ENCODE measurements around the gene MCAT.

The MCAT gene

GRCh38 chr22:43092085-43092484 is 51.1 kb downstream of the MCAT start:
- Histone ChIP-seq H3K9me3 (no peaks in the 10 kb centered on the region), H3K4me3 (no peak overlapping the region), H3K4me1 (peaks cover 4% of the 10 kb centered on the region; the same call in 1 of the 2 replicates), H3K36me3 (replicated peaks) (no peaks in the 10 kb centered on the region), H3K27me3 (ENCODE audit: low read depth) (no peaks in the 10 kb centered on the region)
- in situ Hi-C loops (cut with MboI; ENCODE audit: low sequenced_read_pairs): no loop called here
- DNase-seq (ENCODE audit: low spot score in 2 of 2): no peak

GRCh38 chr22:43090130-43090789 is 52.9 kb downstream of the MCAT start:
- Histone ChIP-seq H3K36me3 (replicated peaks) (no peaks in the 10 kb centered on the region), H3K9me3 (no peaks in the 10 kb centered on the region), H3K4me1 (peaks cover 4% of the 10 kb centered on the region; the same call in 1 of the 2 replicates), H3K27me3 (ENCODE audit: low read depth) (no peaks in the 10 kb centered on the region), H3K4me3 (no peak overlapping the region)
- DNase-seq (ENCODE audit: low spot score in 2 of 2): peak; percentile 70
- in situ Hi-C loops (cut with MboI; ENCODE audit: low sequenced_read_pairs): no loop called here

DNA sequence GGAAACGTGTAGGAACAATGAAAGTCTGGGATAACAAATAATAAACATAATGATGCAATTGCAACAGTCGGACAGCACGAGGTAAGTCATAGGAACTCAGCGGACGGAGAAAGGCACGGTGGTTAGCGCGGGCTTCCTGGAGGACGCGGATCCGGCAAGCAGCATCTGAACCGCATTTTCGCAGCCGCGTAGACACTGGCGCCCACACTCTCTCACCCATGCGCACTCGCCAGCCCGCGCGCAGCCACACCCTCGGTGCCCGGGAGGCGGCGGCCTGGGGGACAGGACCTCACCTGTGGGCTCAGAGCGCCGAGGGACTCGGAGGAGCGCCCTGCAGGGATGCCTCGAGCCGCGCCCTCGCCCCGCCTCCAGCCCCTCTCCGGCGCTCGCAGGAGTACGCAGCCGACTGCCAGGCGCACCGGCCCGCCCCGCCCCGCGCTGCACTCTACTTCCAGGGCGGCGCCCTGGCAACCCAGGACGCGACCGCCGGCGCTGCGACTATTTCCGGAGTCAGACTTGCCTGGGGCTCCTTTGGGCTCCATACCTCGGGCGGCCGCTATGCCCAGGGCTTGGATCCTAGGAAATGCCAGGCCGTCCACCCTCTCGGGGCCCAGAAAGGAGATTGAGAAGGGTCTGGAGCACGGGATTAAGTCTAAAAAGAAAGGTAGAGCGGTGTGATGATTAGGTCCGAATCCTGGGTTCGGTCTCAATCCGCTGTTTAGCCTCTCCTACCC is 54.0 kb downstream of the MCAT start, which contains the start of gene TTLL1:
Gene TTLL1 (minus strand): TSS at position 408 of the 734 bp plus-strand sequence. CDS start 13,805 bp downstream, outside the sequence.
- DNase-seq (ENCODE audit: low spot score in 2 of 2): peak; percentile 86 to 95
- Histone ChIP-seq H3K27me3 (ENCODE audit: low read depth) (no peaks in the 10 kb centered on the region), H3K9me3 (no peaks in the 10 kb centered on the region), H3K4me3 (peak within 1 kb of the TSS; percentile 66), H3K4me1 (peaks cover 4% of the 10 kb centered on the region; the same call in 1 of the 2 replicates), H3K36me3 (replicated peaks) (no peaks in the 10 kb centered on the region)
- in situ Hi-C loops (cut with MboI; ENCODE audit: low sequenced_read_pairs): no loop called here

- Histone ChIP-seq H3K36me3 (replicated peaks) (no peaks in the 10 kb centered on the region), H3K27me3 (ENCODE audit: low read depth) (no peaks in the 10 kb centered on the region), H3K4me3 (peak overlapping the region; percentile 66), H3K4me1 (peaks cover 4% of the 10 kb centered on the region; the same call in 1 of the 2 replicates), H3K9me3 (no peaks in the 10 kb centered on the region)
- in situ Hi-C loops (cut with MboI; ENCODE audit: low sequenced_read_pairs): no loop called here
- DNase-seq (ENCODE audit: low spot score in 2 of 2): no peak
Measured at GRCh38 chr22:43088627-43088983, 54.6 kb downstream of the MCAT start.

DNA sequence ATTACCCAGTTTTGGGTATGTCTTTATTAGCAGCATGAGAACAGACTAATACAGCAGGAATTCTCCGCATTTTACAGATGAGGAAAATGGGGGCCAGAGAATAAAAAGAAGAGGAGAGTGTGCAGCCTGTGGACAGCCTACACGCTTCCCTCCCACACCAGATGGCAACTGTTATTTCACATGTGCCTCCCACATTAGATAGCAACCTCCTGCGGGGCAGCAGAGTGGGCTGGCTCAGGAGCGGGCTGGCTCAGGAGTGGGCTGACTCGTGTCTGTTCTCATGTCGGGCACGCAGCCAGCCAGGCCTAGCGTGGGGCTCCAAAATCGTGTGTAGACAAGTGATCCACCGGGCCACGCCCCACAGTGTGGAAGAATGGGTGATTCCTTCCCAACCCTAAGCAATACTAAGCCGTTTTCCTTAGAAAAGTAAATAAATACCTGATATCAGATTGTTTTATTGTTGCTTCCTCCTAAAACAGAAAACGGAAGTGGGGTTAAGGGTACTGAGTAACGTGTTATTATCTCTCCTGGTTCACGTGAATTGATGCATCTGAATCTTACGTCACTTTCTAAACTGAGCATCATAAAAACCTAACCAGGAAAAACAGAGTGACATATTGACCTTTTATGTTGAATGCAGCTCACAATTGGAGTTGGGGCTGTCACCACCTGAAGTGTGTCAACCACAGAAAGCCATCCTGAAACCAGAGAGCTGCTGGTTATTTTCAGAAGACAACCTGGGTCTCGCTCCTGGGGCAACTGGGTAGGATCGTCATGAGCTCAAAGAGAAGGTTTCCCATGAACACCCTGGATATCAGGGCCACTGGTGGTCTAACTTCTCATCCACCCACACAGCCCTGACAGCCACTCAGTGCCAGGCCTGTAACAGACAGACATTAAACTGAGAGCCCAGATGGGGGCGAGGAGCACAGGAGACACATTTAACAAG is 57.3 kb downstream of the MCAT start:
- Histone ChIP-seq H3K27me3 (ENCODE audit: low read depth) (no peaks in the 10 kb centered on the region), H3K9me3 (no peaks in the 10 kb centered on the region), H3K36me3 (replicated peaks) (no peaks in the 10 kb centered on the region), H3K4me3 (no peak overlapping the region), H3K4me1 (peaks cover 4% of the 10 kb centered on the region; the same call in 1 of the 2 replicates)
- in situ Hi-C loops (cut with MboI; ENCODE audit: low sequenced_read_pairs): no loop called here
- DNase-seq (ENCODE audit: low spot score in 2 of 2): no peak
